ENCODE results near the gene LIPC.

Gene LIPC

DNA sequence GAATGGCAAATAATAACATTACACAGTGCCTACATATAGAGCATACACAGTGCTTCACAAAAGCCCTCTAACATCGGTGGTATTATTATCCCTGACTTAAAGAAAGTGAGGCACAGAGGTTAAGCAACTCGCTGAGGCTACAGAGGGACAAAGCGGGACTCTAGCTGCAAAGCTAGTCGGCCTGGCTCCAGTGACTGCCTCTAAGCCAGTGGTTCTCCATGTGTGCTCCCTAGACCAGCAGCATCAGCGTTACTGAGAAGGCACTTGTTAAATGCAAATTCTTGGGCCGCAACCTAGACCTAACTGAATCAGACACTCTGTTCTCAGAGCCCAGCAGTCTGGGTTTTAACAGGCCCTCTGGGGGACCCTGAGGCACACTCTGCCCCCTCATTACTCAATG is 33.1 kb upstream of the LIPC start:
- Histone ChIP-seq H3K4me3 (ENCODE audit: insufficient read depth, low read length, poor library complexity, severe bottlenecking) (no peak overlapping the region), H3K27me3 (ENCODE audit: low read length) (no peaks in the 10 kb centered on the region), H3K9me2 (replicated peaks; ENCODE audit: insufficient read depth, low read length) (no peaks in the 10 kb centered on the region), H3K9me3 (ENCODE audit: insufficient read depth, low read length) (no peaks in the 10 kb centered on the region), H2AFZ (ENCODE audit: low read depth, low read length, severe bottlenecking) (no peak overlapping the region), H3F3A (ENCODE audit: insufficient read depth) (no peaks in the 10 kb centered on the region), H3K79me2 (ENCODE audit: insufficient read depth, low read length) (no peaks in the 10 kb centered on the region), H3K9ac (ENCODE audit: low read length) (no peak overlapping the region), H3K4me2 (ENCODE audit: low read depth, low read length, poor library complexity, severe bottlenecking) (no peak overlapping the region), H3K27ac (ENCODE audit: low read depth, low read length) (no peak overlapping the region), H4K20me1 (ENCODE audit: low read depth, low read length) (no peaks in the 10 kb centered on the region), H3K36me3 (ENCODE audit: low read length) (no peaks in the 10 kb centered on the region)
- no peak for TF ChIP-seq CTCF (IDR thresholded peaks at IDR 0.05; ENCODE audit: insufficient read depth, low read length, poor library complexity, severe bottlenecking)
- TF ChIP-seq EZH2phosphoT487 (conservative IDR thresholded peaks at IDR 0.05; ENCODE audit: low read length), result no peak

GRCh38 chr15:58399739-58400138 is 32.1 kb upstream of the LIPC start:
- no peak overlapping the region for H3K4me3 ChIP-seq (ENCODE audit: insufficient read depth, low read length, poor library complexity, severe bottlenecking)
- H3K4me2 ChIP-seq (ENCODE audit: low read depth, low read length, poor library complexity, severe bottlenecking), result no peak overlapping the region
- no peak for TF ChIP-seq CTCF (IDR thresholded peaks at IDR 0.05; ENCODE audit: insufficient read depth, low read length, poor library complexity, severe bottlenecking)
- no peak for TF ChIP-seq EZH2phosphoT487 (conservative IDR thresholded peaks at IDR 0.05; ENCODE audit: low read length)
- no peaks in the 10 kb centered on the region for H3K9me2 ChIP-seq (replicated peaks; ENCODE audit: insufficient read depth, low read length)
- no peak overlapping the region for H3K9ac ChIP-seq (ENCODE audit: low read length)
- H3K9me3 ChIP-seq (ENCODE audit: insufficient read depth, low read length), result no peaks in the 10 kb centered on the region
- H3K79me2 ChIP-seq (ENCODE audit: insufficient read depth, low read length), result no peaks in the 10 kb centered on the region
- no peak overlapping the region for H2AFZ ChIP-seq (ENCODE audit: low read depth, low read length, severe bottlenecking)
- no peaks in the 10 kb centered on the region for H3K36me3 ChIP-seq (ENCODE audit: low read length)
- no peaks in the 10 kb centered on the region for H3K27me3 ChIP-seq (ENCODE audit: low read length)
- H3F3A ChIP-seq (ENCODE audit: insufficient read depth), result no peaks in the 10 kb centered on the region
- no peak overlapping the region for H3K27ac ChIP-seq (ENCODE audit: low read depth, low read length)
- H4K20me1 ChIP-seq (ENCODE audit: low read depth, low read length), result no peaks in the 10 kb centered on the region

- no peaks in the 10 kb centered on the region for H3K79me2 ChIP-seq (ENCODE audit: insufficient read depth, low read length)
- H3K27me3 ChIP-seq (ENCODE audit: low read length), result no peaks in the 10 kb centered on the region
- no peak overlapping the region for H3K9ac ChIP-seq (ENCODE audit: low read length)
- no peaks in the 10 kb centered on the region for H3K36me3 ChIP-seq (ENCODE audit: low read length)
- H3K9me3 ChIP-seq (ENCODE audit: insufficient read depth, low read length), result no peaks in the 10 kb centered on the region
- H3K27ac ChIP-seq (ENCODE audit: low read depth, low read length), result no peak overlapping the region
- TF ChIP-seq CTCF (IDR thresholded peaks at IDR 0.05; ENCODE audit: insufficient read depth, low read length, poor library complexity, severe bottlenecking) (no peak), EZH2phosphoT487 (conservative IDR thresholded peaks at IDR 0.05; ENCODE audit: low read length) (no peak)
- no peaks in the 10 kb centered on the region for H3F3A ChIP-seq (ENCODE audit: insufficient read depth)
- H3K4me3 ChIP-seq (ENCODE audit: insufficient read depth, low read length, poor library complexity, severe bottlenecking), result no peak overlapping the region
- no peak overlapping the region for H2AFZ ChIP-seq (ENCODE audit: low read depth, low read length, severe bottlenecking)
- no peaks in the 10 kb centered on the region for H4K20me1 ChIP-seq (ENCODE audit: low read depth, low read length)
- H3K4me2 ChIP-seq (ENCODE audit: low read depth, low read length, poor library complexity, severe bottlenecking), result no peak overlapping the region
- no peaks in the 10 kb centered on the region for H3K9me2 ChIP-seq (replicated peaks; ENCODE audit: insufficient read depth, low read length)
These were observed 30.5 kb upstream of the LIPC start for GRCh38 chr15:58401276-58401675.
